Raji (cell line): ENCODE measurements around the gene KCNE3.
A peak's percentile ranks its signal among the peaks of the same experiment; 100 is the strongest.

Source experiments
- POLR2A ChIP-seq: IDR thresholded peaks from 2 replicates; pipeline ENCODE4 v1.6.1; 2011; ENCODE audit warnings: low read depth, low read length, control low read depth; ENCODE audit not compliant: insufficient read depth

KCNE3 gene

GRCh38 chr11:74466916-74467885, at the start of gene KCNE3:
Gene KCNE3, minus strand, starts transcription at chr11:74467549. Its CDS starts 9,986 bp downstream, at chr11:74457563.
- TF ChIP-seq POLR2A, result no peak

GRCh38 chr11:74507582-74507981, 40.2 kb upstream of the KCNE3 start:
- TF ChIP-seq POLR2A, result no peak

GRCh38 chr11:74506823-74507222, 39.5 kb upstream of the KCNE3 start:
- TF ChIP-seq POLR2A, result no peak

- TF ChIP-seq POLR2A, result no peak
Measured at GRCh38 chr11:74505911-74506310, 38.6 kb upstream of the KCNE3 start.

GRCh38 chr11:74504100-74504691, 36.8 kb upstream of the KCNE3 start:
- TF ChIP-seq POLR2A, result no peak

- TF ChIP-seq POLR2A, result no peak
Measured at GRCh38 chr11:74494916-74495315, 27.6 kb upstream of the KCNE3 start.

GRCh38 chr11:74493791-74494630, 26.7 kb upstream of the KCNE3 start:
- no peak for TF ChIP-seq POLR2A

GRCh38 chr11:74492974-74493790, 25.8 kb upstream of the KCNE3 start, which contains the start of gene LIPT2:
Gene LIPT2, minus strand, starts transcription at chr11:74493724. Its CDS starts 21 bp downstream, at chr11:74493703.
- peak; percentile 88 for TF ChIP-seq POLR2A

GRCh38 chr11:74492084-74492483, 24.7 kb upstream of the KCNE3 start:
- 0 out of 2 replicates have a peak, but pooled peaks have one; percentile 14 for TF ChIP-seq POLR2A

GRCh38 chr11:74490941-74491340, 23.6 kb upstream of the KCNE3 start:
- TF ChIP-seq POLR2A, result no peak

GRCh38 chr11:74487875-74488274, 20.5 kb upstream of the KCNE3 start:
- TF ChIP-seq POLR2A, result no peak

GRCh38 chr11:74485868-74486267, 18.5 kb upstream of the KCNE3 start:
- no peak for TF ChIP-seq POLR2A

GRCh38 chr11:74480688-74481417, 13.5 kb upstream of the KCNE3 start:
- no peak for TF ChIP-seq POLR2A

- TF ChIP-seq POLR2A, result no peak
Measured at GRCh38 chr11:74479732-74480123, 12.4 kb upstream of the KCNE3 start.
